ENCODE results near the gene RBFOX2. TPM values are rescaled to one million over a fixed set of nuclear protein-coding genes. Genes with fewer than 3 reads are reported as not detected.

The RBFOX2 gene
- polyA plus RNA-seq, 1 of the 3 experiments (the other 2 are of a cell fraction): 115 TPM

DNA sequence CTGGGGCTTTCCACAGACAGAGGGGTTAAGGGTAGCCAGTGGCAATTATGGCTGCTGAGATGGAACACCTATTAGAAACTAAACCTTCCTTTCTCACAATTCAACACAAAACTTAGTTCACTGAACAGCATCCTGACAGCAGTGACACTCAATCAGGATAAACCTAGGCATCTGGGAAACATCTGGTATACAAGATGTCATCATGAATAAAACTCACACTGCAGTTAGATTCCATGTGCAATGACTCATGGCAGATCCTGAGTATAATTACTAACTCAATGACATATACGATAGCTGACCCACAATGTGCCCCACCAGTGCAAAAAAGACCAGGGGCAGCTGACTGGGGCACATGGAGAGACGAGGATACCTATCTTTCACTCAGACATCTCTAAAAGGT is 17.7 kb downstream of the RBFOX2 start:
- CTCF ChIA-PET: interaction anchor here (0.7 to 10.3 kb wide), 7 partner anchors 18 to 80 kb away, joined by 3 to 110 read pairs (median 3); partner anchors contain the start of gene RBFOX2
- H3K4me2 ChIP-seq: peak overlapping the region; percentile 47; the same call in 1 of the 2 replicates
- peaks cover 5% of the 10 kb centered on the region for H3F3A ChIP-seq (replicated peaks; ENCODE audit: insufficient read depth)
- POLR2A ChIA-PET: interaction anchor here (1.6 kb wide), 1 partner anchor 55 kb away, joined by 5 read pairs; no protein-coding TSS in a partner anchor
- H3K9me2 ChIP-seq: no peaks in the 10 kb centered on the region
- WGBS (ENCODE audit: low lambda C conversion rate): 5% methylated on average over 2 of the region's 2 CpGs
- H4K20me1 ChIP-seq (ENCODE audit: insufficient read depth): peaks cover 65% of the 10 kb centered on the region
- no peaks in the 10 kb centered on the region for H3K36me3 ChIP-seq (replicated peaks in 1 of 2; ENCODE audit: control insufficient read depth in 1 of 2, insufficient read depth in 2 of 2, low read length in 1 of 2)
- H2AFZ ChIP-seq (ENCODE audit: low read depth): no peak overlapping the region
- H3K79me2 ChIP-seq (ENCODE audit: insufficient read depth): peaks cover 100% of the 10 kb centered on the region
- H3K27me3 ChIP-seq (ENCODE audit: insufficient read depth): no peaks in the 10 kb centered on the region
- no peak overlapping the region for H3K4me3 ChIP-seq (ENCODE audit: low read depth in 2 of 2, low read length in 1 of 2)
- DNase-seq: peak; percentile 66
- no peak overlapping the region for H3K9ac ChIP-seq
- peak overlapping the region; percentile 72 to 96 for H3K27ac ChIP-seq (ENCODE audit: low read depth in 2 of 2, low read length in 1 of 2)
- H3K4me1 ChIP-seq (ENCODE audit: control insufficient read depth in 1 of 2, insufficient read depth in 2 of 2, low read depth in 1 of 2, low read length in 1 of 2): peaks cover 52 to 57% of the 10 kb centered on the region in 2 experiments
- H3K9me3 ChIP-seq: no peaks in the 10 kb centered on the region
- TF ChIP-seq TCF12 (IDR thresholded peaks at IDR 0.05) (peak; percentile 100), RXRA (IDR thresholded peaks at IDR 0.05; ENCODE audit: borderline replicate concordance, low read depth) (peak; percentile 56; the same call in 1 of the 2 replicates), MEF2A (IDR thresholded peaks at IDR 0.05; ENCODE audit: borderline replicate concordance, low read depth) (peak; percentile 47; the same call in 1 of the 2 replicates), GATA2 (CRISPR knock-in tag; IDR thresholded peaks at IDR 0.05) (peak; percentile 82), SIN3A (IDR thresholded peaks at IDR 0.05; ENCODE audit: borderline replicate concordance, low read depth, low read length) (peak; percentile 97), TAF1 (IDR thresholded peaks at IDR 0.05; ENCODE audit: borderline replicate concordance, low read depth, low read length) (no peak), MXI1 (IDR thresholded peaks at IDR 0.05; ENCODE audit: low read depth, low read length) (peak; percentile 82), FOSL2 (IDR thresholded peaks at IDR 0.05; ENCODE audit: borderline replicate concordance, low read depth) (peak; percentile 95), YY1 (IDR thresholded peaks at IDR 0.05; ENCODE audit: low read depth) (0 out of 2 replicates have a peak, but pooled peaks have one; percentile 34), TEAD4 (IDR thresholded peaks at IDR 0.05; ENCODE audit: borderline replicate concordance, insufficient read depth) (peak; percentile 84), FOXJ3 (CRISPR knock-in tag; IDR thresholded peaks at IDR 0.05) (peak; percentile 90), ELF1 (IDR thresholded peaks at IDR 0.05) (no peak), JUND (IDR thresholded peaks at IDR 0.05) (peak; percentile 98), NRF1 (IDR thresholded peaks at IDR 0.05; ENCODE audit: low read depth, low read length) (no peak), EP300 (IDR thresholded peaks at IDR 0.05; ENCODE audit: borderline replicate concordance in 1 of 2, low read depth in 1 of 2, low read length in 1 of 2) (peak; percentile 96 to 97), EZH2phosphoT487 (IDR thresholded peaks at IDR 0.05; ENCODE audit: borderline replicate concordance, low read depth) (no peak), POLR2AphosphoS5 (IDR thresholded peaks at IDR 0.05; ENCODE audit: low read depth, low read length) (peak; percentile 99)
- TF ChIP-seq, protein P1, sequence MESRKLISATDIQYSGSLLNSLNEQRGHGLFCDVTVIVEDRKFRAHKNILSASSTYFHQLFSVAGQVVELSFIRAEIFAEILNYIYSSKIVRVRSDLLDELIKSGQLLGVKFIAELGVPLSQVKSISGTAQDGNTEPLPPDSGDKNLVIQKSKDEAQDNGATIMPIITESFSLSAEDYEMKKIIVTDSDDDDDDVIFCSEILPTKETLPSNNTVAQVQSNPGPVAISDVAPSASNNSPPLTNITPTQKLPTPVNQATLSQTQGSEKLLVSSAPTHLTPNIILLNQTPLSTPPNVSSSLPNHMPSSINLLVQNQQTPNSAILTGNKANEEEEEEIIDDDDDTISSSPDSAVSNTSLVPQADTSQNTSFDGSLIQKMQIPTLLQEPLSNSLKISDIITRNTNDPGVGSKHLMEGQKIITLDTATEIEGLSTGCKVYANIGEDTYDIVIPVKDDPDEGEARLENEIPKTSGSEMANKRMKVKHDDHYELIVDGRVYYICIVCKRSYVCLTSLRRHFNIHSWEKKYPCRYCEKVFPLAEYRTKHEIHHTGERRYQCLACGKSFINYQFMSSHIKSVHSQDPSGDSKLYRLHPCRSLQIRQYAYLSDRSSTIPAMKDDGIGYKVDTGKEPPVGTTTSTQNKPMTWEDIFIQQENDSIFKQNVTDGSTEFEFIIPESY (IDR thresholded peaks at IDR 0.05; ENCODE audit: borderline replicate concordance, low read depth): 0 out of 2 replicates have a peak, but pooled peaks have one; percentile 67
- TF ChIP-seq, protein P2, sequence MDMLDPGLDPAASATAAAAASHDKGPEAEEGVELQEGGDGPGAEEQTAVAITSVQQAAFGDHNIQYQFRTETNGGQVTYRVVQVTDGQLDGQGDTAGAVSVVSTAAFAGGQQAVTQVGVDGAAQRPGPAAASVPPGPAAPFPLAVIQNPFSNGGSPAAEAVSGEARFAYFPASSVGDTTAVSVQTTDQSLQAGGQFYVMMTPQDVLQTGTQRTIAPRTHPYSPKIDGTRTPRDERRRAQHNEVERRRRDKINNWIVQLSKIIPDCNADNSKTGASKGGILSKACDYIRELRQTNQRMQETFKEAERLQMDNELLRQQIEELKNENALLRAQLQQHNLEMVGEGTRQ (IDR thresholded peaks at IDR 0.05; ENCODE audit: borderline replicate concordance, low read depth, low read length): peak; percentile 23; the same call in 1 of the 2 replicates
- TF ChIP-seq, protein P3, sequence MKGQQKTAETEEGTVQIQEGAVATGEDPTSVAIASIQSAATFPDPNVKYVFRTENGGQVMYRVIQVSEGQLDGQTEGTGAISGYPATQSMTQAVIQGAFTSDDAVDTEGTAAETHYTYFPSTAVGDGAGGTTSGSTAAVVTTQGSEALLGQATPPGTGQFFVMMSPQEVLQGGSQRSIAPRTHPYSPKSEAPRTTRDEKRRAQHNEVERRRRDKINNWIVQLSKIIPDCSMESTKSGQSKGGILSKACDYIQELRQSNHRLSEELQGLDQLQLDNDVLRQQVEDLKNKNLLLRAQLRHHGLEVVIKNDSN (IDR thresholded peaks at IDR 0.05; ENCODE audit: borderline replicate concordance, low read depth): no peak
- TF ChIP-seq, protein P4, sequence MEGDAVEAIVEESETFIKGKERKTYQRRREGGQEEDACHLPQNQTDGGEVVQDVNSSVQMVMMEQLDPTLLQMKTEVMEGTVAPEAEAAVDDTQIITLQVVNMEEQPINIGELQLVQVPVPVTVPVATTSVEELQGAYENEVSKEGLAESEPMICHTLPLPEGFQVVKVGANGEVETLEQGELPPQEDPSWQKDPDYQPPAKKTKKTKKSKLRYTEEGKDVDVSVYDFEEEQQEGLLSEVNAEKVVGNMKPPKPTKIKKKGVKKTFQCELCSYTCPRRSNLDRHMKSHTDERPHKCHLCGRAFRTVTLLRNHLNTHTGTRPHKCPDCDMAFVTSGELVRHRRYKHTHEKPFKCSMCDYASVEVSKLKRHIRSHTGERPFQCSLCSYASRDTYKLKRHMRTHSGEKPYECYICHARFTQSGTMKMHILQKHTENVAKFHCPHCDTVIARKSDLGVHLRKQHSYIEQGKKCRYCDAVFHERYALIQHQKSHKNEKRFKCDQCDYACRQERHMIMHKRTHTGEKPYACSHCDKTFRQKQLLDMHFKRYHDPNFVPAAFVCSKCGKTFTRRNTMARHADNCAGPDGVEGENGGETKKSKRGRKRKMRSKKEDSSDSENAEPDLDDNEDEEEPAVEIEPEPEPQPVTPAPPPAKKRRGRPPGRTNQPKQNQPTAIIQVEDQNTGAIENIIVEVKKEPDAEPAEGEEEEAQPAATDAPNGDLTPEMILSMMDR (IDR thresholded peaks at IDR 0.05): no peak
- TF ChIP-seq, protein P5, sequence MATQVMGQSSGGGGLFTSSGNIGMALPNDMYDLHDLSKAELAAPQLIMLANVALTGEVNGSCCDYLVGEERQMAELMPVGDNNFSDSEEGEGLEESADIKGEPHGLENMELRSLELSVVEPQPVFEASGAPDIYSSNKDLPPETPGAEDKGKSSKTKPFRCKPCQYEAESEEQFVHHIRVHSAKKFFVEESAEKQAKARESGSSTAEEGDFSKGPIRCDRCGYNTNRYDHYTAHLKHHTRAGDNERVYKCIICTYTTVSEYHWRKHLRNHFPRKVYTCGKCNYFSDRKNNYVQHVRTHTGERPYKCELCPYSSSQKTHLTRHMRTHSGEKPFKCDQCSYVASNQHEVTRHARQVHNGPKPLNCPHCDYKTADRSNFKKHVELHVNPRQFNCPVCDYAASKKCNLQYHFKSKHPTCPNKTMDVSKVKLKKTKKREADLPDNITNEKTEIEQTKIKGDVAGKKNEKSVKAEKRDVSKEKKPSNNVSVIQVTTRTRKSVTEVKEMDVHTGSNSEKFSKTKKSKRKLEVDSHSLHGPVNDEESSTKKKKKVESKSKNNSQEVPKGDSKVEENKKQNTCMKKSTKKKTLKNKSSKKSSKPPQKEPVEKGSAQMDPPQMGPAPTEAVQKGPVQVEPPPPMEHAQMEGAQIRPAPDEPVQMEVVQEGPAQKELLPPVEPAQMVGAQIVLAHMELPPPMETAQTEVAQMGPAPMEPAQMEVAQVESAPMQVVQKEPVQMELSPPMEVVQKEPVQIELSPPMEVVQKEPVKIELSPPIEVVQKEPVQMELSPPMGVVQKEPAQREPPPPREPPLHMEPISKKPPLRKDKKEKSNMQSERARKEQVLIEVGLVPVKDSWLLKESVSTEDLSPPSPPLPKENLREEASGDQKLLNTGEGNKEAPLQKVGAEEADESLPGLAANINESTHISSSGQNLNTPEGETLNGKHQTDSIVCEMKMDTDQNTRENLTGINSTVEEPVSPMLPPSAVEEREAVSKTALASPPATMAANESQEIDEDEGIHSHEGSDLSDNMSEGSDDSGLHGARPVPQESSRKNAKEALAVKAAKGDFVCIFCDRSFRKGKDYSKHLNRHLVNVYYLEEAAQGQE (IDR thresholded peaks at IDR 0.05; ENCODE audit: low read depth, low read length): no peak
- TF ChIP-seq, protein P6, sequence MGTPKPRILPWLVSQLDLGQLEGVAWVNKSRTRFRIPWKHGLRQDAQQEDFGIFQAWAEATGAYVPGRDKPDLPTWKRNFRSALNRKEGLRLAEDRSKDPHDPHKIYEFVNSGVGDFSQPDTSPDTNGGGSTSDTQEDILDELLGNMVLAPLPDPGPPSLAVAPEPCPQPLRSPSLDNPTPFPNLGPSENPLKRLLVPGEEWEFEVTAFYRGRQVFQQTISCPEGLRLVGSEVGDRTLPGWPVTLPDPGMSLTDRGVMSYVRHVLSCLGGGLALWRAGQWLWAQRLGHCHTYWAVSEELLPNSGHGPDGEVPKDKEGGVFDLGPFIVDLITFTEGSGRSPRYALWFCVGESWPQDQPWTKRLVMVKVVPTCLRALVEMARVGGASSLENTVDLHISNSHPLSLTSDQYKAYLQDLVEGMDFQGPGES (IDR thresholded peaks at IDR 0.05; ENCODE audit: low read depth, low read length): no peak
